GM19372 (cell line): ENCODE data around the gene MRAS.

ENCODE experiments used
- ATAC-seq: cut with Tn5 transposase; IDR thresholded peaks from one replicate; pipeline ENCODE4 v1.9.1; 2021; ENCODE audit warnings: mild to moderate bottlenecking, low read depth, moderate library complexity; ENCODE audit not compliant: unreplicated experiment

MRAS gene

DNA sequence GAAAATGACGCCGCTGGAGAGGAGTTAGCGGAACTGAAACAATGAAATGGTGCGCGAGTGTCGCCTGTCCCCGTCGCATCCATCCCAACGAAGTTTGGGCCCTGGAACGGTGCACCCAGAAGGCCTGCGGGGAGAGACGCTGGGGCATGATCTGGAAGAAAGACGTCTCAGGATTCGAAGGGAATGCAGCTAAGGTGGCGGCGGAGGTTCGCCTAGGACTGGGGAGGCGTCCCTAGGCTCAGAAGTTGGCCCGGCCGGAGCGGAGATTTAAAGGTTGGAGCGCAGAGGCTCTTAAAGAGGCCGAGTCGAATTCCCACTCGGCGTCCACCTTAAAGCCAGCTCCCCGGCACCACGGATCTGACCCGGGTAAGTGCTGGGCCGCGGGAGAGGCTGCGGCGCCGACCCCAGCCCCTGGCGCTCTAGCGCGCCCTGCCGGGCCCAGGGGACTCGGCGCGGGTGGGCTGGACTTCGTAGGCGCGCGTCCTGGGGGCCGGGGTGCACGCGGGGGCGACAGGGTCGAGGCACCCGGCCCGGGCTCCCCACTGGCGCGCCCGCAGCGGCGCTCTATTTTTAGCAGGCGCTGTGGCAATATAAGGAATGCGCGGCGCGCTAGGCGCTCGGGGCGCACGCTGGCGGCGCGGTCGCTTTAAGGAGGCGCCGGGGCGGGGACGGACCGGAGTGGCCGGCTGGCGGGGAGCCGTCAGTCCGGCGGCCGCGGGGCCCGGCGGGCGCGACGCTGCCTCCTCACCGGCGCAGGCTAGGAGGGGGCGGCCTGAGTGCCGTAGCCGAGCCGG, at the start of gene MRAS:
MRAS (plus strand) TSS at position 620 of the 794 bp plus-strand sequence. CDS start 24,305 bp downstream, outside the sequence.
- ATAC-seq = peak; percentile 57

DNA sequence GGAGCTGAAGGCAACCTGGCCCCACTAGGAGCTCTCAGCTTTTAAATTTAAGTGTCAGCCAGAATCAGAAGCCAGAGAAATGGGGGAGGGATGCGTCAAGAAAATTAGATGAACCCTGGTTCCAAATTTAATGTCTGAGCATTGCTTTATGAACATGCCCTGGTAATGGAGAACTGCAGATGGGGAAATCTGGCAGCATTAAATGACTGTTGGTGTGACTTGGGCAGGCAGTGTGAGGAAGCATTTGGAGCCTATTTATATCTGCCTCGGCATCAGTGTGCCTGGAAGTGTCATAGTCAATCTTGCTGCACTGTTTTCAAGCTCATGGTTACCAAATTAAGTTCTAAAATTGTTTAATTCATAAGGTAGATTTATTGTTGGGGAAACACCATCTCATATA, 47.7 kb upstream of the MRAS start:
- no peak for ATAC-seq

DNA sequence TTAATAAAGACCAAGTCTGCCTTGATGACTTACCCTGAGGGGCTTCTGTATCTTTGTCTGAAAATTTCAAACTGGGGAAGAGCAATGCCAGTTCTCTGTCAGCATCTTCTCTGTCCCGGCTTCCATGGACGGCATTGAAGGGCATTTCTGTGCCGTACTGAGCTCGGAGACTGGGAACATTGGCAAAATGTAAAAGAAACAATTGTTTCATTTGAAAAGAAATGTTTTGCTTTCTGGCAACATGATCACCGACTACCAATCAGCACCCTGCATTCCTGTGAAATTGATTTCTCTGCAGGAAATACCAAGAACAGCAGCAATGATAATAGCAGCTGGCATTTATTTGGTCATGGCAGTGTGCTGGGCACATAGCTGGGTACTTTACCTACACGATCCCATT, 44.9 kb upstream of the MRAS start:
- no peak for ATAC-seq

- no peak for ATAC-seq
Observed at GRCh38 chr3:138307899-138308298, 40.5 kb upstream of the MRAS start.

- ATAC-seq = no peak
Observed at GRCh38 chr3:138308783-138309182, 39.6 kb upstream of the MRAS start.

DNA sequence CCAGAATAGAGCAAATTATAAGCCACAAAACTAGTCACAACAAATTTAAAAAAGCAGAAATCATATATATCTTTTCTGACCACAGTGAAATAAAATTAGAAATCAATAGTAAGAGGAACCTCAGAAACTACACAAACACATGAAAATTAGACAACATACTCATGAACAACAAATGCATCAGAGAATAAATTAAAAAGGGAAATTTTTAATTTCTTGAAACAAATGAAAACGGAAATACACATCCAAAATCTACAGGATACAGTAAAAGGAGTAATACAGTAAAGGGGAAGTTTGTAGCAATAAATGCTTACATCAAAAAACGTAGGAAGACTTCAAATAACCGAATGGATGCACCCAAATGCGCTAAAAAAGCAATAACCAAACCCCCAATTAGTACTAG, 37.9 kb upstream of the MRAS start:
- no peak for ATAC-seq

DNA sequence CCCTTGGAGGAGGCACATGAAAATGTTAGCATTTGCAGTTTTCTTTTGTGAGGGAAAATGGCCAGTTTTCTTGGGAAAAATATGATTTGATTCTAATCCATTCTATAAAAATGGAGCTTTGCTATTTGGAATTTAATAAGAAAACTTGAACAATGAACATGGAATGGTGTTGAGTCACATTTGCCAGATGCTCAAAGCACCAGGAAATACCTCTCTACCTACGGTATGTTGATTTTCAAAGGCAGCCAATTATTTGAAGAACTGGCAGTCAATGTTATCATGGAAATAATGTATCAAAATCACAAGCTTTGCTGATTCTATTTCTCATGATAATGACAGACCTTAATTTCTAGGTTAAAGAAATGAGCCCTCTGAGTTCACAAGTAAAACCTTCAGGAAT, 33.6 kb upstream of the MRAS start:
- no peak for ATAC-seq

- ATAC-seq = no peak
Observed at GRCh38 chr3:138317687-138318086, 30.7 kb upstream of the MRAS start.

- ATAC-seq = no peak
Observed at GRCh38 chr3:138323971-138324370, 24.4 kb upstream of the MRAS start.

DNA sequence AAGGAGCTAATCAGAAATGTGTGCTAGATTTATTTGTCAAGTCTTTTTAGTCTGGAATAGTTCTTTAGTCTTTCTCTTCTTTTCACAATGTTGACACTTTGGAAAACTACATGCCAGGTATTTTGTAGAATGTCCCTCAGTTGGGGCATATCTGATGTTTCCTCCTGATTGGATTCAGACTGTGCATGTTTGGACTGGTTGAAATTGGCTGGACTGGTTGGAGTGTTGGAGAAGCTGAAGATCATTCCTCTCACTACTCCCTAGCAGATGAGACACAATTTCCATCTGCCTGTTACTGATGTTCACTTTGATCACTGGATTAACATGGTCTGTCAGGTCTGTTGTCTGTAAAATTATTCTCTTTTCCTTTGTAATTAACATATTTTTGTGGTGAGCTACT, 22.4 kb upstream of the MRAS start:
- ATAC-seq = no peak

- ATAC-seq = no peak
Observed at GRCh38 chr3:138326866-138327595, 21.3 kb upstream of the MRAS start.

DNA sequence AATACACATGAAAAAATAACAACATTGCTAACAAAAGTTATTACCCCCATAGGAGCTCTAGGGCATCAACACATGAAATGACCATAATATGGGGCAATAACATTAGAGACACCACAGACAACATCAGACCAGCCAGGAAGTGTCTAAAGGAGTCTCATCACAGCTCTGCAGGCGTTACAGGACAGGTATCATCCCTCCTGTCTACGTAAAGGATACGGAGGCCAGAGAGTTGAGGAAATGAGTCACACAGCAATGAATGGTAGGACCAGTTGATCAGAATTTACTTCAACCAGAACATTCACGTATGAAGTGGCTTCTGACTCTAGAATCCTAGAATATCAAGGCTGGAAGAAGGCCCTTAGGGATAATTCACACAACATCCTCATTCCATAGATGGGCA, 20.5 kb upstream of the MRAS start:
- no peak for ATAC-seq

DNA sequence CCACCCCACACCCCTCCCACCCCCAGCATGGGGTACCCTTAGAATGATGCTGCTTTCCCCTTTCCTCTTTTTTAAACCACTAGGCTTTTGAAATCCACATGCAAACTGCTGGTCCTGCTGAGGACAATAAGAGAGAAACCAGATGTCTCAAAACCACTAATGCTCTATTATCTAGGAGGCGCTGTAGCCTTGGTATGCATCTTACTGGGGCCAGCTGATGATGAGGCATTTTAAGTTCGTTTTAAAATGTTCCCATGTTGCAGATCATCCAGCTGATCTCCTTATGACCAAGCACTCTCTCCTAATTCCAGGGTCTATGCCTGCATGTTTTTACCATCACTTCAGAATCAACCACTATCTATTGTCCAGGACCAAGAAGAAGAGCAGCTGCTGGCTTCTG, 20.0 kb upstream of the MRAS start:
- ATAC-seq = no peak

- peak; percentile 73 for ATAC-seq
Observed at GRCh38 chr3:138329127-138329983, 19.0 kb upstream of the MRAS start, which contains the start of gene NME9. NME9 (minus strand) TSS chr3:138329851; CDS start chr3:138329335, 516 bp downstream.

GRCh38 chr3:138329984-138330293, 18.4 kb upstream of the MRAS start:
- ATAC-seq = no peak

- no peak for ATAC-seq
Observed at GRCh38 chr3:138331143-138331894, 17.1 kb upstream of the MRAS start.

- no peak for ATAC-seq
Observed at GRCh38 chr3:138332472-138333073, 15.8 kb upstream of the MRAS start.

DNA sequence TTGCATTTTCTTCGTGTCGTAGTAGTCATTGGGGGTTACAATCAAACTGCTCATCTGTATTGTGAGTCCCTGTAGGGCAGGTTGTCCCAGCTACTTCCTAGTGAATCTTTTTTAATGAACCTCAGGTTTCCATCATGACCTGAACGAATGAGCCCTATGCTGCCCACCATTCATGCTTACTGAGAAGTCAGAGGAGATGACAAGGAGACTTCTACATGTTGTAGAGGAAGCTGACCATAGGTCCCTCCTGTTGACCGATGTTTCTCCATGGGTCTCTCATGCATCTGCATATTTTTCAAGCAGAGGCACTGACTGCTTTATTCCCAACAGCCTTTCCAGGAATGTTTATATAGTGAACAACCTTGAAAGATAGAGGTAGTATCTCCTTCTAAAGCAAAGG, 13.8 kb upstream of the MRAS start:
- ATAC-seq = no peak

DNA sequence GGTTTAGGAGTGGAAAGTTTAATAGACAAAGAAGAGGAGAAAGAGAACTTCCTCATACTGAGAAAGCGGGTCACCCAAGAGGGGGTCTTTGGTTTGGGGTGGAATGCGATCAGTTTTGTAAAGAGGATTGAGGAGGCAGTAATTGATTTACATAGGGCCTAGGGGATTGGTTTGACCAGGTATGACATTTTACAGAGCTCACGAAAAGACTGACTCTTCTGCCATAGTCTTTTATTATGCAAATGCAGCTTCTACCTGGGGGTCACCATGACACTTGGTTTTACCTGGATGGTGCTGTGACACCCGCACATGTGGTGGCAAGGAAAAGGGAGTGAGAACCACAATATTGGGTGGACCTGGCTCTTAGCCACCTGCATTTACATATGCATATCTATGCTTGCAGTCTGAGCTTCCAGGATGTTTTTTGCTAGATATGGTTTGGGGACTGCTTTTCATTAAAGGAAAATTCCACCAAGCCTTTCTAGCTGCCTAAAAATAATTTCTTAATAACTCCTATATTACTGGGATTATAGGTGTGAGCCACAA, 11.9 kb upstream of the MRAS start:
- ATAC-seq = no peak

GRCh38 chr3:138338244-138338643, 10.1 kb upstream of the MRAS start:
- no peak for ATAC-seq
